GM18502 (cell line): ENCODE measurements around the gene MICALL2.
A peak's percentile ranks its signal among the peaks of the same experiment; 100 is the strongest.

ENCODE experiments used
- ATAC-seq: cut with Tn5 transposase; IDR thresholded peaks from one replicate; pipeline ENCODE4 v1.9.1; 2021; ENCODE audit warnings: mild to moderate bottlenecking; ENCODE audit not compliant: unreplicated experiment, poor library complexity

Gene MICALL2

GRCh38 chr7:1493571-1493970 is 34.3 kb upstream of the MICALL2 start:
- ATAC-seq = no peak

DNA sequence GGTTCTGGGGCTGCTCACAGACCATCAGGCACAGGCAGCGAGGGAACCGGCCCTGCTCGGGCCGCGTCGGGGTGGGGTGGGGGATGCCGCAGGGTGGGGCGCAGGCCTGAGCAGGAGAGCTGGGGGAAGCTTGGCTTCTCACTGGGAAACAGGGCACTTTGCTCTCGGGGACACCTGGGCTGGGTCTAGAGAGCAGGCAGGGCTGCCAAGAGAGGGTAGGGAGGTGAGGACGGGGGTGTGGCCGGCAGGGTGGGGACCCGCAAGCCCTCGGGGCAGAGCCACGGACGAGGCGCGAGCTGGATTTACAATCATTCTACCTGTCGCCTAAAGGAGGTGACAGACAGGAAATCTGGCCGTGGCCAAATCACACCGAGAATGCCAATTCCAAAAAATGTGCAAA is 33.9 kb upstream of the MICALL2 start:
- no peak for ATAC-seq

DNA sequence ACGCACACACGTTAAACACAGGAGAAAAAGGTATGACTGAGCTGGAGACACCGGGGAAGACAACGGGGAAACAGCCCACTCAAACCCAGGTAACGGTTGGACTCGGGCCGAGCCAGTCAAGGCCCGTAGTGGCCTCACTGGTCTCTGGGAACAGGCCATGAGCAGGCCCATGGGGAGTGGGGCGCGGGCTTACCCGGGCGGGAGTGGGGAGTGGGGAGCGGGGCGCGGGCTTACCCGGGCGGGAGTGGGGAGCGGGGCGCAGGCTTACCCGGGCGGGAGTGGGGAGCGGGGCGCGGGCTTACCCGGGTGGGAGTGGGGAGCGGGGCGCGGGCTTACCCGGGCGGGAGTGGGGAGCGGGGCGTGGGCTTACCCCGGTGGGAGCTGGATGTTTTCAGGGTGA is 33.4 kb upstream of the MICALL2 start:
- no peak for ATAC-seq

DNA sequence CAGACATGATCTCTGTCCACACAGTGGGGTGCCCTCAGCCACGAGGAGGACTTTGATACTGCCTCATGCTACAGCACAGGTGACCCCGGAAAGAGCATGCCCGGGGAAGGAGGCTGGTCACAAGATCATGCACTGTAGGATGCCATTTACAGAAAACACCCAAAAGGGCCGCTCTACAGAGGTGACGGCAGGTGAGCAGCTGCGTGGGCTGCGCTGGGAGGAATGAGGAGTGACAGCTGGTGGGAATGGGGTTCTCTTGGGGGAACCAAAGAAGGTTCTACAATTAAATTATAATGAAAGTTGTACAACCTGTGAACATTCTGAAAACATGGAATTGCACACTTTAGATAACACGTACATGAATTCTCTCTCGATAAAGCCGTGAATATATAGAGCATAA is 33.0 kb upstream of the MICALL2 start:
- ATAC-seq = no peak

DNA sequence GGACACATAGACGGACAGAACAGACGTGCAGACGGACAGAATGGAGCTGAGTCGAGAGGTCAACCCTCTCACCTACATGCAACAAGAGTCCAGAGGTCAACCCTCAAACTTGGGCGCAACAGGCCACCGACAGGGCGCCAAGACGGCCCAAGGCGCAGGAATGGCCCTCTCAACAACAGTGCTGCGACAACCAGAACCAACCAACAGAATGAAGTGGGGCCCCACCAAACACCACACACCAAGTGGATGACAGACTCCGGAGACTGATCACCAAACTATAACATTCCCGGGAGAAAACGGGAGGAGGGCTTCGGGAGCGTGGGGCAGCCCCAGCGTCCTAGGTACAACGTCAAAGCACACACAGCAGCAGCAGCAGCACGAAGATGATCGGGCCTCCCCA is 31.6 kb upstream of the MICALL2 start:
- ATAC-seq = no peak

- no peak for ATAC-seq
These were observed 30.1 kb upstream of the MICALL2 start for GRCh38 chr7:1489336-1489735.

DNA sequence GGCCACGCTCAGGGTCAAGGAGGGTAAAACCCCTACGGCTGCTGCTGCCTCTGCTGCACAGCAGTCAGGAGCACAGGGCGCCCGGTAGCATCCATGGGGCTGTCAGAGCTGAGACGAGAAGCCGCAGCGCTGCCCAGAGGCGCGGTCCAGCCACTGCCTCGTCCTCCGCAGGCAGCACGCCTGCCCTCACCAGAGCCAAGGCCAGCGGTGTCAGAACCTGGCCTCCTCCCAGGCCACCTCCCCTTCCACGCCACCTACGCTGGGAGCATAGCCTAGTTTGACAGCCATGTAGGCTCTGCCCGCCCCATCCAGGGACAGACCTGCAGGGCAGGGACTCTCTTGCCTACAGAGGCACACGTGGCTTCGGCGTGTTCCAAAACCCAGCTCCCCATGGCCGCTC is 28.7 kb upstream of the MICALL2 start:
- no peak for ATAC-seq

- ATAC-seq = no peak
These were observed 28.2 kb upstream of the MICALL2 start for GRCh38 chr7:1487466-1487865.

- ATAC-seq = no peak
These were observed 27.3 kb upstream of the MICALL2 start for GRCh38 chr7:1486571-1486970.

DNA sequence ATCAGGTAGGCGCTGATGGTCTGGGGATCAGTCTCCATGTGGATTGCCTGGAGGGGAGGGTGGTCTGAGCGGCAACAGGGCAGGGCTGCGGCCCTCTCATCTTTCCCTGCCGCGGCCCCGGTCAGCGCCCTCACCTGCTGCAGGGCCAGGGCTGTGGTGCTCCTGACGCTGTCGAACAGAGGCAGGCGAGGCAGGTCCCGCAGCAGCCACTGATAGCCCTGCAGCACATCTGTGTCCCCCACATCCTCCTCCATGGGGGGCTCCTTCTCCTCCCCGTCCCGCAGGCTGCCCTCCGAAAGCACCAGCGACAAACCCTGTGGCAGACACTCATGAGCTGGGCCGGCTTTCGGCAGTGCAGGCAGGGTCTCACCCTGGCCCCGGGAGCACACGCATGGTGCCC is 25.9 kb upstream of the MICALL2 start:
- no peak for ATAC-seq

DNA sequence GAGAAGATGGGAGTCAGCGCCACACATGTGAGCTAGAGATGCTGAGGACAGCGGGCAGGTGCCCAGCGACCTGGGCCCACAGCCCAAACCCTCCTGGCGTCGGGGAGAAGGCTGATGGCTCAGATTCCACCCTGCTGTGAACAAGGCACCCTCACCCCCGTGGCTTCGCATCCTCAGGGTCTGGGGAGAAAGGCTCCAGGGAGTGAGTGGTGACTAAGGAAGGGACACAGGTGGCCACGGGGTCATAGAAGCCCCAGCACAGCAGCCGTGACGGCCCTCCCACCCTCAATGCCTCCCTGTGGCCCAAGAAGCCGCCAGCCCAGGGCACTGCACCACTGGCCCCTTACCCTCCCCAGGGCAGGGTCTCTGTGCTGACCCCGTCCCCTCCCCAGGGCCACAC is 25.3 kb upstream of the MICALL2 start:
- no peak for ATAC-seq

DNA sequence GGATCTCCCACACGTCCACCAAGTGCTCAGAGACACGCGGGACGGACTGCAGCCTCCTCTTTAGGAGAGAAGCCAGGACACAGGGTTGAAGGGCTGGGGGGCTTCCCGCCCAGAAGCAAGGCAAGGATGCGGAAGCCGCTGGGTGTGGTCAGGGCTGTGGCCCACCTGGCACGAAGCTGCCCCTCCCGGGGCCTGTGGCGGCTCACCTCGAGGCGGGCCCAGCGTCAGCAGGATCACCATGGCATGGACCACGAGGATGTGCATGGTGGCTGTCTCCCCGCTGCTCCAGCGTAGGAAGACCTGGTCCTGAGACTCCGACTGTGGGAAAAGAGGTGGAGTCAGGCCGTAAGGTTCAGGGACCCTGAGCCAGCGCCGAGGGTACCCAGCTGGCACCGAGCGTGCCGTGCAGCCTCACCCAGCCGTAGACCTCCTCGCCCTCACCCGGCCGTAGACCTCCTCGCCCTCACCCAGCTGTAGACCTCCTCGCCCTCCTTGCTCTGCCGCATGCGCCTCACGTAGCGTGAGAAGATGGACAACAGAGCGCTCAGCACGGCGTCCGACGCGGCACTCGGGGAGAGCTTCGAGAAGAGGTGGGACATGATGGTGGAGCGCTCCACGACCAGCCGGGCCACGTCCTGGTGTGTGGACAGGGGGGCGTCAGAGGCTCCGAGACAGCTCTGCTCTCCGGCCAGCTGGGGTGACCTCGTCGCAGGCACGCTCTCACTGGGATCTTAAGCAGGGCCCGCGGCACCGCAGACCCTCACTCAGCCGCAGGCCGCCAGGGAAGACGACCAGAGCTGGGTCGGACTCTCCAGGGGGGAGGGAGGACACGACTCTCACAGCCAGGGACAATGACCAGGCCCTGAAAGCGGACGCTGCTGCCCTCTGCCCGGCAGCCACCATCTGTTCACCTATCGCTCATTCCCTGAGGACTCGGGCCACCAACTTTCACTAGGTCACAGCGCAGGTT is 24.6 kb upstream of the MICALL2 start:
- no peak for ATAC-seq

GRCh38 chr7:1483079-1483478 is 23.8 kb upstream of the MICALL2 start:
- ATAC-seq = no peak

GRCh38 chr7:1481300-1481699 is 22.0 kb upstream of the MICALL2 start:
- no peak for ATAC-seq

GRCh38 chr7:1480670-1481069 is 21.4 kb upstream of the MICALL2 start:
- no peak for ATAC-seq

- ATAC-seq = no peak
These were observed 20.0 kb upstream of the MICALL2 start for GRCh38 chr7:1479287-1479686.

GRCh38 chr7:1478480-1478879 is 19.2 kb upstream of the MICALL2 start:
- ATAC-seq = no peak

DNA sequence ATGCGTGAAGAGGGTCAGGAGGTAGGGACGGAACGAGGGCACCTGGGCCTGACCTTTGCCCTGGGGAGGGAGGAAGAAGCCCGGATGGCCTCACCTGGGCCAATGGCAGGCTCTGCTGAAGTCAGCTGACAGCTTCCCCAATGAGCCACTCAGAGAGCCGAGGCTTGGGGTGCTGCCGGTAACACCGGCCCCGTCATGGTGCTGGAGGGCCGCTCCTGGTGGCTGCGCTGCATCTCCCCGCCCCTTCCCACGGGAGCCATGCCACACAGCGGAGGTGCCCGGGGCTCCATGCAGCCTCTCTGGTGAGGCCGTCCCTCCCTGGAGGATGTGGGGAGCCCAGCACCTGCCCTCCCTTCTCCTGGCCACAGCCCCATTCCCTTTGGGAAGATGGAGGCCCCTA is 17.6 kb upstream of the MICALL2 start:
- ATAC-seq = no peak

DNA sequence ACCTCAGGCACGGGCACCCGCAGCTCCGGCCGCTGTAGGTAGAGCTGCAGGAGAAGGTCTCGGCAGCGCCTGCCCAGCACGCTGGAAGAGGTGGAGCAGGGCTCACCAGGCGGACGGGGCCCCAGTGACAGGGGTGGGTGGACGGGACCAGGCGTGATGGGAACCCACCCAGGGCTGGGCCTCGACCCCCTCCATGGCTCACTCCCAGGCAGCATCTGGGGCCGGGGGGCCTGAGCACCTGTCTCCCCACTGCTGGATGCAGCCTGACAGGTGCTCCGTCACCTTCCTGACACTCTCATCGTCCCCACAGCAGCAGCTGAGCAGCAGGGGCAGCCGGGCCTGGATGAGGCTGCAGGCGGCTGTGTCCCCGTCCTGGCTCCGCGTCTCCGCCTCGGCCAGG is 16.7 kb upstream of the MICALL2 start:
- no peak for ATAC-seq

DNA sequence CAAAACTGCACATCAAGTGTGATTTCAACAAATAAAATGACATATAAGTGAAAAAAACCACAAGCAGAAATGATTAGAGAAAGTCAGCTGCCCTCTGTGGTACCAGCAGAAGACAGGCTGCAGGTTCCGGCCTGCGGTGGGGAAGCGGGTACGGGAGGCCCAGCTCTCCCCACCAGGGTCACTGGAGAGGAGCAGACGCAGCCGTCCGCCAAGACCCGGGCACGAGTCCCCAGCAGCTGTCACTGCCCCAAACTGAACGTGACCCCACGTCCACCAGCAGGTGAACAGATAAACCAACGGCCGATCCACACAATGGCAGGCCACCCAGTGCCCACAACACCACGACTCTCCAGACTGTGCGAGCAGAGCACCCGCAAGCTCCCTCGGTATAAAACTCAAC is 16.1 kb upstream of the MICALL2 start:
- ATAC-seq = no peak

DNA sequence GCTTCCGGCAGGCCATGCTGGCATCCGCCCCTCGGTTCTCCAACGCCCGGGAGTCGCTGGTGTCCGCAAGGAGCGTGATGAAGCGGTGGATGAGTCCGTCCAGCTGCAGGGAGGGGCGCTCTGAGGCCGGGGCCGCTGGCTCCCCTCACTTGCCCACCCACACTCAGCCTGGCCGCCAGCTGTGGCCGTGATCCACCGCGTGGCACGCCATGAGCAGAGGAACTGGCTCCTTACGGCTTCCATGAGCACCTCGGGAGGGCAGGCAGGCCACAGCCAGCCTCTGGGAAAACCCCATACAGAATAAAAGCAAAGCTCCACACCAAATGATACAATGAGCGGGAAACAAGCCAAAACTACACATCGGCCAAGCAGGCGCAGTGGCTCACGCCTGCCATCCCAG is 15.5 kb upstream of the MICALL2 start:
- no peak for ATAC-seq

DNA sequence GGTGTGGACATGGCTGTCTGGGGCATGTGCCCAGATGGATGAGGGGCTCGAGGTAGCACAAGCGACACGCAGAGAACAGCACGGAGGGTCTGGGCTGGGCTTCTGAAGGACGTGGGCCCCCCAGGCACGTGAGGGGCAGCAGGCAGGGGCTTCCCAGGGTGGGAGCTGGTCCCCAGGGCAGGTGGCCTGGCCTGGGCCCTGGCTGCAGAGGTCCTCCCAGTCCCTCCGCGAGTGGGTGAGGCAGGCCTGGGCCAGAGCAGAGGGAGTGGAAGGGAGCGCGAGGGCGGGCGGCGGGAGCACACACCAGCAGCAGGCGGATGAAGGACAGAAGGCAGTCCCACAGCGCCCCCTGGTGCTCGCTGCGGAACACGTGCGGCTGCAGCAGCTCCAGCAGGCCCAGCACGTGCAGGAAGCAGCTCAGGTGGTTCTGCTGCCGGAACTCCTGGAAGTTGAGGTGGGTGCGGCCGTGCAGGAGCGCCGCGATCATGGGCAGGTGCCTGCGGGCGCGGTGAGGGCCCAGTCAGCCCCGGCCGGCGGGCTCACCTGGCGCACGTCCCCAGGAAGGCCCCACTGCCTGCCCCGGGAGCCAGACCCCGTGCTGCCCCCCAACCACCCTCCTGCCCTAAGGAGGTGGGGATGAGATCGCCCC is 14.7 kb upstream of the MICALL2 start:
- peak; percentile 48 for ATAC-seq
